Vagina (tissue), 2 donors: Measurements from ENCODE around the gene C3orf49.

Source experiments
- CTCF ChIP-seq, 3 experiments: fragments of 450-650 bp in 2 of 3; fragments of 200-600 bp in 1 of 3; sonication (generic) in 1 of 3; IDR thresholded peaks; one replicate each; pipeline ENCODE4 v1.5.1; 2017 to 2019; ENCODE audit warnings: antibody characterized with exemption in 3 of 3, mild to moderate bottlenecking in 2 of 3, moderate library complexity in 2 of 3
- POLR2A ChIP-seq, 2 donors: fragments of 450-650 bp; IDR thresholded peaks; one replicate each; pipeline ENCODE4 v1.6.1; 2017; ENCODE audit warnings: antibody characterized with exemption in 2 of 2, mild to moderate bottlenecking in 2 of 2, moderate library complexity in 2 of 2
- POLR2AphosphoS5 ChIP-seq, 2 donors: sonication (generic); formaldehyde crosslinking; IDR thresholded peaks; one replicate each; pipeline ENCODE4 v1.9.0; 2017; ENCODE audit warnings: antibody characterized with exemption in 2 of 2, mild to moderate bottlenecking in 2 of 2, low read depth in 1 of 2; ENCODE audit not compliant: insufficient read depth in 1 of 2

- TF ChIP-seq POLR2AphosphoS5 (IDR thresholded peaks at IDR 0.05; ENCODE audit: insufficient read depth in 1 of 2, low read depth in 1 of 2): no peak
- TF ChIP-seq CTCF (IDR thresholded peaks at IDR 0.05): no peak
- TF ChIP-seq POLR2A (IDR thresholded peaks at IDR 0.05): no peak
Measured at GRCh38 chr3:63800097-63800496, 19.0 kb upstream of the C3orf49 start.
